HepG2 (cell line): ENCODE data around the gene FLG2.

Source experiments
- JUNB ChIP-seq: sonication (generic); formaldehyde crosslinking; IDR thresholded peaks from 2 replicates; pipeline ENCODE4 v1.8.0; 2022; ENCODE audit warnings: missing genetic modification reagents, mild to moderate bottlenecking, borderline replicate concordance
- POLR2A ChIP-seq, 2 experiments: IDR thresholded peaks; 2 replicates each; pipeline ENCODE4 v1.6.1; 2011; ENCODE audit warnings: low read depth in 2 of 2, low read length in 2 of 2, mild to moderate bottlenecking in 1 of 2, moderate library complexity in 1 of 2; ENCODE audit not compliant: insufficient read depth in 1 of 2
- ZNF615 ChIP-seq: sonication (generic); formaldehyde crosslinking; IDR thresholded peaks from 2 replicates; pipeline ENCODE4 v1.5.0; 2020; ENCODE audit warnings: mild to moderate bottlenecking, missing genetic modification reagents, borderline replicate concordance
- ZNF747 ChIP-seq: sonication (generic); formaldehyde crosslinking; IDR thresholded peaks from 2 replicates; pipeline ENCODE4 v1.8.1; 2023; ENCODE audit warnings: missing genetic modification reagents, mild to moderate bottlenecking, borderline replicate concordance
- ZNF780A ChIP-seq: sonication (generic); formaldehyde crosslinking; IDR thresholded peaks from 2 replicates; pipeline ENCODE4 v1.8.0; 2022; ENCODE audit warnings: mild to moderate bottlenecking, missing genetic modification reagents, moderate library complexity
- TF ChIP-seq, protein P1 (sequence below): sonication (generic); formaldehyde crosslinking; IDR thresholded peaks from 2 replicates; pipeline ENCODE4 v1.5.0; 2020; ENCODE audit warnings: mild to moderate bottlenecking, missing genetic modification reagents, moderate library complexity
- TF ChIP-seq, protein P2 (sequence below): sonication (generic); formaldehyde crosslinking; IDR thresholded peaks from 2 replicates; pipeline ENCODE4 v1.8.1; 2023; ENCODE audit warnings: mild to moderate bottlenecking, missing genetic modification reagents
- TF ChIP-seq, protein P3 (sequence below): sonication (generic); formaldehyde crosslinking; conservative IDR thresholded peaks from 2 replicates; pipeline ENCODE4 v1.4.0; 2020; ENCODE audit warnings: missing genetic modification reagents

DNA sequence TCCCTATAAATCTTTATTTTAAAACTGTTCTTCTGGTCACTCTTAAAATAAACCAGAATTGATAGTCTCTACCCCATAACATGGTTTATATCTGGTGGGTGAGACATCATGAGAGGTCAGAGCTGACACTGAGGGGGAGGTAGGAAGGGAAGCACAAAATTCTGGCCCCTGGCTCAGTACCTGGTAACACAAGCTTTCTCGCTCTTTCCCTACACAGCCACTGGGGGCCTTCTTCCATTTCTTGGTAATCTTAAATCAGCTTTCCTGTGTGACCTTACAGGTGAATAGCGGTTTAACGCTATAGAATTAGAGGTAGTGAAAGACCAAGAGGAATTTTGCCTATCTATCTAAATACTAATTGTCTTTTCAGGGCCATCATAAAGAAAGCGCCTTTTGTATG lies 48.9 kb upstream of the FLG2 start:
- TF ChIP-seq, protein P1, sequence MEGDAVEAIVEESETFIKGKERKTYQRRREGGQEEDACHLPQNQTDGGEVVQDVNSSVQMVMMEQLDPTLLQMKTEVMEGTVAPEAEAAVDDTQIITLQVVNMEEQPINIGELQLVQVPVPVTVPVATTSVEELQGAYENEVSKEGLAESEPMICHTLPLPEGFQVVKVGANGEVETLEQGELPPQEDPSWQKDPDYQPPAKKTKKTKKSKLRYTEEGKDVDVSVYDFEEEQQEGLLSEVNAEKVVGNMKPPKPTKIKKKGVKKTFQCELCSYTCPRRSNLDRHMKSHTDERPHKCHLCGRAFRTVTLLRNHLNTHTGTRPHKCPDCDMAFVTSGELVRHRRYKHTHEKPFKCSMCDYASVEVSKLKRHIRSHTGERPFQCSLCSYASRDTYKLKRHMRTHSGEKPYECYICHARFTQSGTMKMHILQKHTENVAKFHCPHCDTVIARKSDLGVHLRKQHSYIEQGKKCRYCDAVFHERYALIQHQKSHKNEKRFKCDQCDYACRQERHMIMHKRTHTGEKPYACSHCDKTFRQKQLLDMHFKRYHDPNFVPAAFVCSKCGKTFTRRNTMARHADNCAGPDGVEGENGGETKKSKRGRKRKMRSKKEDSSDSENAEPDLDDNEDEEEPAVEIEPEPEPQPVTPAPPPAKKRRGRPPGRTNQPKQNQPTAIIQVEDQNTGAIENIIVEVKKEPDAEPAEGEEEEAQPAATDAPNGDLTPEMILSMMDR (CRISPR knock-in tag) = no peak
- TF ChIP-seq ZNF747 (CRISPR knock-in tag) (no peak), POLR2A (IDR thresholded peaks at IDR 0.05; ENCODE audit: insufficient read depth in 1 of 2, low read depth in 2 of 2, low read length in 2 of 2) (no peak), JUNB (no peak), ZNF780A (CRISPR knock-in tag) (no peak), ZNF615 (CRISPR knock-in tag) (no peak)
- TF ChIP-seq, protein P2, sequence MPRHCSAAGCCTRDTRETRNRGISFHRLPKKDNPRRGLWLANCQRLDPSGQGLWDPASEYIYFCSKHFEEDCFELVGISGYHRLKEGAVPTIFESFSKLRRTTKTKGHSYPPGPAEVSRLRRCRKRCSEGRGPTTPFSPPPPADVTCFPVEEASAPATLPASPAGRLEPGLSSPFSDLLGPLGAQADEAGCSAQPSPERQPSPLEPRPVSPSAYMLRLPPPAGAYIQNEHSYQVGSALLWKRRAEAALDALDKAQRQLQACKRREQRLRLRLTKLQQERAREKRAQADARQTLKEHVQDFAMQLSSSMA = no peak
- TF ChIP-seq, protein P3, sequence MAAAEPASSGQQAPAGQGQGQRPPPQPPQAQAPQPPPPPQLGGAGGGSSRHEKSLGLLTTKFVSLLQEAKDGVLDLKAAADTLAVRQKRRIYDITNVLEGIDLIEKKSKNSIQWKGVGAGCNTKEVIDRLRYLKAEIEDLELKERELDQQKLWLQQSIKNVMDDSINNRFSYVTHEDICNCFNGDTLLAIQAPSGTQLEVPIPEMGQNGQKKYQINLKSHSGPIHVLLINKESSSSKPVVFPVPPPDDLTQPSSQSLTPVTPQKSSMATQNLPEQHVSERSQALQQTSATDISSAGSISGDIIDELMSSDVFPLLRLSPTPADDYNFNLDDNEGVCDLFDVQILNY = no peak
